ENCODE data around the gene LPXN. TPM values are rescaled to one million over a fixed set of nuclear protein-coding genes. Genes with fewer than 3 reads are reported as not detected.

LPXN gene
- total RNA-seq (10 to 100 TPM in 1 of 7 donors, 1 to 10 TPM in 6; 6.5 to 13.9 (median 7.9) TPM), polyA plus RNA-seq (10 to 100 TPM in 1 of 2 donors, 1 to 10 TPM in 1; 7.6 to 19.3 TPM)
- long read RNA-seq, donor 1, transcript LPXN-203 (9 exons, 1,879 nt) = major isoform, 5 of 32 reads
- long read RNA-seq, donor 1, partial matches to known transcripts = 3 of 32 reads
- long read RNA-seq, donor 1, other reads (novel, unspliced or antisense) = 19 of 32 reads
- long read RNA-seq, donor 2, partial matches to known transcripts = 44 of 79 reads
- long read RNA-seq, donor 2, other reads (novel, unspliced or antisense) = 35 of 79 reads
- long read RNA-seq, donor 3, partial matches to known transcripts = 1 of 22 reads
- long read RNA-seq, donor 3, other reads (novel, unspliced or antisense) = 14 of 22 reads

DNA sequence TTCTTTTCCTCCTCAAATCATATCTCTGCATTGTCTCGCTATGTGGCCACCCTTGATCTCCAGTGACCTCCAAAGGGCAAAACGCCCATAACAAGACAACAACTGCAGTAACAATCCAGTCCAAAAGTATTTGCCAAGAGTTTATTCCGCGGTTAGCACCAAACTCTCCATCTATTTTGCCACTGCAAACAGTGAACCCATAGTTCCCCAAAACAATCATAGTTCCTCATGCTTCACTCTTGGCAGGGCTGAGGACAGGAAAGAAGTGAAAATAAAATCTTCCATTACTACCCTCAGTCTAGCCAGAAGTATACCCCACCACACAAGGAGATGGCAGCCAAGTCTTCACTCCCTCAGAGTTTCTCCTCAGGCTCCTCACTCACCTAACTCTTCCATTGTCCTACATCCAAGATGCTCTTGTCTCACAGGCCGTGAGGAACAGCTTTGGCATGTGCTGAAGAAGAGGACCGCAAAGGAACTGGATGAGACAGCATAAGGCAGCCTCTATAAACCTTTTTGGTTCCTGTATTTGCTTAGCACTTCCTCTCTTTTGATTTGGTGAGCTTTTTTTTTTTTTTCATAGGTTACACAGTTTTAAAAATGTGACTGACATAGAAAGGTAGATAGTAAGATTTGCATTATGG lies at the start of gene LPXN:
Gene LPXN (minus strand): TSS at position 480 of the 644 bp plus-strand sequence. CDS start 84 bp downstream, at position 396.
- WGBS, 3 donors = 69 to 81% (median 76%) methylated on average over 6 of the region's 6 CpGs
- Histone ChIP-seq H3K27me3 (no peaks in the 10 kb centered on the region), H3K27ac (peak within 1 kb of the TSS in 1 of 2 donors; percentile 2), H3K9me3 (no peaks in the 10 kb centered on the region), H3K4me1 (ENCODE audit: insufficient read depth) (peaks cover 5% of the 10 kb centered on the region), H3K4me3 (no peak within 1 kb of the TSS), H3K36me3 (no peaks in the 10 kb centered on the region)
- DNase-seq = no peak
- TF ChIP-seq CTCF (IDR thresholded peaks at IDR 0.05) = no peak
- no peak for TF ChIP-seq EP300 (IDR thresholded peaks at IDR 0.05)
- no peak for TF ChIP-seq POLR2A (IDR thresholded peaks at IDR 0.05)
- intact Hi-C loops (cut with DNase I) = loop anchor here in 1 of 4 donors (5.0 kb wide), 1 partner anchor 1148 kb away; the partner anchor contains the start of gene SLC43A3

DNA sequence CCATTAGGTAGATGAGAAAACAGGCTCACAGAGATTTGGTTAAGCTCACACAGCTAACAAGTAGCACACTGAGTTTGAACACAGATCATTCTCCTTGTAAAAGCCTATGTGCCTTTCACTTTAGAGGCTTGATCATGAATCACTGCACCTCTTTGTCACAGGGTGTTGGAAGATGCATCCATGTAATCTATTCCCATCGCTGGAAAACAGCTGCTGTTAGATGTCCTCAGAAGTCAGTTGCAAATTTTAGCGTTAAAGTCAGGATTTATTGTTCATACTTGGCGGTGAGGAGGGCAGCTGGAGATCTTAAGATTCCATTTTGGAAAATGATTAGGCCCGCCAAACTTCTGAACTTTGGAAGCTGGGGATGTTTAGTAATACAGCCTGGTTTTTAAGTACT lies 49.4 kb upstream of the LPXN start:
- H3K4me1 ChIP-seq (ENCODE audit: insufficient read depth) = peaks cover 2% of the 10 kb centered on the region
- H3K36me3 ChIP-seq = no peaks in the 10 kb centered on the region
- no peak for DNase-seq
- H3K27ac ChIP-seq = no peak overlapping the region
- 88 to 93% (median 92%) methylated on average over 4 of the region's 4 CpGs for WGBS, 3 donors
- H3K9me3 ChIP-seq = no peaks in the 10 kb centered on the region
- no peaks in the 10 kb centered on the region for H3K27me3 ChIP-seq
- TF ChIP-seq CTCF (IDR thresholded peaks at IDR 0.05) (no peak), POLR2A (IDR thresholded peaks at IDR 0.05) (no peak), EP300 (IDR thresholded peaks at IDR 0.05) (no peak)
- intact Hi-C loops (cut with DNase I) = no loop called here
- H3K4me3 ChIP-seq = no peak overlapping the region

GRCh38 chr11:58622344-58622743 lies 46.7 kb upstream of the LPXN start, which contains the start of gene CNTF:
TSS of gene CNTF (plus strand) at chr11:58622665. CDS start at chr11:58622753, 88 bp downstream.
- peaks cover 4% of the 10 kb centered on the region for H3K4me1 ChIP-seq (ENCODE audit: insufficient read depth)
- TF ChIP-seq EP300 (IDR thresholded peaks at IDR 0.05) = no peak
- TF ChIP-seq CTCF (IDR thresholded peaks at IDR 0.05) = no peak
- no peak for TF ChIP-seq POLR2A (IDR thresholded peaks at IDR 0.05)
- no peak within 1 kb of the TSS for H3K4me3 ChIP-seq
- H3K27me3 ChIP-seq = no peaks in the 10 kb centered on the region
- no peak for DNase-seq
- no peaks in the 10 kb centered on the region for H3K36me3 ChIP-seq
- WGBS, 3 donors = 68 to 76% (median 74%) methylated on average over 2 of the region's 2 CpGs
- no peak within 1 kb of the TSS for H3K27ac ChIP-seq
- intact Hi-C loops (cut with DNase I) = no loop called here
- no peaks in the 10 kb centered on the region for H3K9me3 ChIP-seq

DNA sequence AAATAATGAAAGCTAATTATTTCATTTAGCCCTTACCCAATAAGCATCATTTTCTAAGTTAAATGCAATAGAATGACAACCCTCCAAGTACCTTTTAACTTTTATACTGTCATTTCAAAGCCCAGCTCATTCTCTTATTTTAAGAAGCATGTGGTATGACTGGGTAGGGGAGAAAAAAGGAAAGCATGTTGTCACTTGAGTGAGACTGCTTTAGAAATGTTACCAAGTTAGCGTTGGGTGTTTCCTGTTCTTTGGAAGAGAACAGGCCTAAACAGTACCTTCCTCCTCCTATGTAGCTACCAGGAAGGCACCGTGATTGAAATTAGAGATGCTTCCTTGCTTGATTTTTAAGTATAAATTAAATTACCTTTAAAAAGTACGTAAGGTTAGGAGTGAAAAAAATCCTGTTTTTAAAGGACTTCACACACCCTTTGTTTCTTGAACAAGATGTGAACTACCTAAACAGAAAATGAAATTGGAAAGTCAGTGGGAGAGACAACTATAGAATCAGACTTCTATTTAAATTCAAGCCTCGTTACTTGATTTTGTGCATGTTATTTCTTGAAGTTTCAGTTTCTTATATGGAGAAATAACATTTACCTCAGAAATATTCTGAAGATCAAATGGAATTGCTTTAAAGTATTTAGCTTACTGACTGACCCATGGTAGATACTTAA lies 46.1 kb upstream of the LPXN start:
- no peak for TF ChIP-seq EP300 (IDR thresholded peaks at IDR 0.05)
- Histone ChIP-seq H3K4me3 (no peak overlapping the region), H3K36me3 (no peaks in the 10 kb centered on the region), H3K9me3 (no peaks in the 10 kb centered on the region), H3K4me1 (ENCODE audit: insufficient read depth) (peaks cover 4% of the 10 kb centered on the region), H3K27ac (no peak overlapping the region), H3K27me3 (no peaks in the 10 kb centered on the region)
- no peak for DNase-seq
- intact Hi-C loops (cut with DNase I) = no loop called here
- WGBS, 3 donors = 94 to 96% (median 95%) methylated on average over 4 of the region's 4 CpGs
